ENCODE results near the gene WFDC5. TPM values are rescaled to one million over a fixed set of nuclear protein-coding genes. Genes with fewer than 3 reads are reported as not detected.
"Not testable (repeated sequence)": the region's sequence is repeated elsewhere in the genome, so short reads cannot be mapped to it uniquely, and the experiment has no call there.

Gene WFDC5
- not detected for total RNA-seq

- DNase-seq = peak; percentile 56
Measured at GRCh38 chr20:45114465-45115385, at the start of gene WFDC5. WFDC5 (minus strand) TSS chr20:45115174; CDS start chr20:45115083, 91 bp downstream.

DNA sequence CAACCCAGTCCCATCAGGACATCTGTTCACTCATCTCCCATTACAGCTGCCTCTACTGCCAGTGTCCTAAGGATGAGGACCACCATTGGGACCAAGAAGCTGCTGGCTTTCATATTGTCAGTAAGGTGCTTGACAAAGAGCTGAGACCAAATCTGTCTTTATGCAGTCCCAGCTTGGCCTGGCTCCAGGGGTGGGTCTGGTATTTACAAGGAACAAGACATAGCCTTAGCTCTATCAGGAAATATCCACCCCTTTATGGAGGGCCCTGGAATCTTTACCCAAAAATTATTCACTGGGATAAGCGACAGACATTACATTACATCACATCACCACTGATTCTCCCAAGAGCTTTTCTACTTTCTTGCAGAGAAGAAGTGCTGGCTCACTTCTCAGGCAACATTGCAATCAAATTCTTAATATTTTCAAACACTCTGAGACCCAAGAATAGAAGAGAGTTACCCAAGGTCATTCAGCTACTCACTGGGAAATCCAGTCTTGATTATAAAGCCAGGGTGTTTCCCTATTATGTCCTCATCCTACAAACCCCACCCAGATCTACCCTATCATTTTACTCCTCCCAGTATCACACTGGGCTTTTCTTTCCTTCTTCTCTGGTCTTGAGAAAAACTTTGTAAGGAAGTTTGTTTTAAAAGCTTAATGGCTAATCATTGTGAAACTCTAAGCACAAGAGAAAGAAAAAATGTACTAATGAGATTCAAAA is 48.3 kb upstream of the WFDC5 start:
- no peak for DNase-seq

- peak; percentile 13 for DNase-seq
Measured at GRCh38 chr20:45157962-45158361, 43.0 kb upstream of the WFDC5 start.

- no peak for DNase-seq
Measured at GRCh38 chr20:45156713-45157112, 41.7 kb upstream of the WFDC5 start.

DNA sequence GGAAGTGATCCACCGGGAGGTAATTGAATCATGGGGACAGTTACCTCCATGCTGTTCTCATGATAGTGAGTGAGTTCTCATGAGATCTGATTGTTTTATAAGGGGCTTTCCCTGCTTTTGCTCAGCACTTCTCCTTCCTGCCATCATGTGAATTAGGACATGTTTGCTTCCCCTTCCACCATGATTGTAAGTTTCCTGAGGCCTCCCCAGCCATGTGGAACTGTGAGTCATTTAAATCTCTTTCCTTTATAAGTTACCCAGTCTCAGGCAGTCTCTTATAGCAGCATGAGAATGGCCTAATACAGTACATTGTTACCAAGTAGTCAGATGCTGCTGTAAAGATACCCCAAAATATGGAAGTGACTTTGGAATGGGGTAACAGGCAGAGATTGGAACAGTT is 39.8 kb upstream of the WFDC5 start:
- not testable (repeated sequence) for DNase-seq

GRCh38 chr20:45154183-45154582 is 39.2 kb upstream of the WFDC5 start:
- no peak for DNase-seq

- DNase-seq = no peak
Measured at GRCh38 chr20:45153752-45154151, 38.8 kb upstream of the WFDC5 start.

DNA sequence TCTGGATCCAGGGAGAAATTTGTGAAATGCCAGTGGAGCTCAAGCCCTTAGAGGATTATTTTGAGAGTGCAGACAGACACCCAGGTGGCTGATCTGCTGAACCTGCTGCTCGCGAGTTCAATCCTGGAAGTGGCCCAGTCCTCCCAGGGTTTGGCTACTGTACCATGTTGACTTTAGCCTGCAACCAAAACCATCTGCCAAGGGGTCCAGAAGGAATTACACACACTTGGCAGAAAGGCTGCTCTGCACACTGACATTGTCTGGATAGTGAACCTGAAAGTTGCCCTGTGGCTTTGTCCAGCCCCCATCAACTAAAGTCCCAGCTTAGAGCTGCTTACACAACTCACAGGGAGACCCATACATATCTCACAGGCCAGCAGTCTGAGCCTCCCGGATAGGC is 38.2 kb upstream of the WFDC5 start:
- DNase-seq = no peak

- no peak for DNase-seq
Measured at GRCh38 chr20:45152405-45152804, 37.4 kb upstream of the WFDC5 start.

GRCh38 chr20:45149062-45149461 is 34.1 kb upstream of the WFDC5 start:
- DNase-seq = no peak

DNA sequence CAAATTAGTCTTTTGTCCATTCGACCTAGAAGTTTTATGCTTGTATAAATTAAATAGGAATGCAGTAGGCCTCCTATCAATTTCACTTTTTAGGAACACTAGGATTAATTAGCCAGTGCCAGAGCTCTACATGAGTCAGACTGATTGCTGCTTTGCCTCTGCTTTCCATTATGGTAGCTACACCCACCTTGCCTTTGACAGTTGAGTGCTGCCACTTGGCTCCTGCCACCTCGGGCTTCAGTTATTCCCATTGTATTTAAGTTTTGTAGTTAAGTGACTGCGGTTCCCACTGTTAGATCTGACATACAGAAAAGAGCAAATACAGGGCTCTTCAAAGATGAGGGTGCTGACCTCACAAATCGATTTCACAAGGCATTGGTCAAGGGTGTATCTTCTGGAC is 25.9 kb upstream of the WFDC5 start:
- DNase-seq = no peak

GRCh38 chr20:45139733-45140375 is 24.9 kb upstream of the WFDC5 start:
- DNase-seq = not testable (repeated sequence)

DNA sequence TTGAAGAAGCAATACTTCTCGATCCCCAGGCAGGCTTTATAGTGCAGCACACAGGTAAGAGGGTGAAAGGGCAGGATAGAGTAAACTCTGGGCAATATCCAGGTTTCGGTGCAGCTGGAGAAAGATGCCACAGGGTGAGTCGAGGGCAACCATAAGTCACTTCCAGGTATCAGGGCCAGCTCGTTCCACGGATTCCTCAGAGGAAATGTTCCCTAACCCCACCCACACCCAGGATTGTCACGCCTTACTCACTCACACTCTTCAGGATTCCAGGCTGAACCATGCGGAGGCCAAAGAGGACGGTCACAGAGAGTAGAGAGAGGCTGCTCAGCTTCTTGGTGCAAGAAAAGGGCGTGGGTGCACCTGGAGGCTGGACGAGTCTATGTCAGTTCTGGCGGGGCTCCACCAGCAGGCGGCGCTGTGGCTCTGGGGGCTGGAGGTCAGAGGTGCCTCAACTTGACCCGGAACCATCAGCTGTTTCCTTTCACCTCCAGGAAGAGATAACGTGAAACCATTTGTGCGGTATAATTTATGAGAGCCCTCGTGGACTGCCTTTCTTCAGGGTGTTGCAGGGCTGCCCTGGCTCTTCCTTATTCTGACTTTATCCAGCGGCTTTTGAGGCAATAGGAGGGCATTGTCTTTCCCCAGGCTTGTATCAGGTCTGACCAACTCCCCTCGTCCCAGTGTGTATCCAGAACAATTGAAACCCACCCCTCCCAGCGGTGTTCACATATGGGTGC is 23.8 kb upstream of the WFDC5 start:
- DNase-seq = peak; percentile 2

- DNase-seq = no peak
Measured at GRCh38 chr20:45136911-45137310, 21.9 kb upstream of the WFDC5 start.

- DNase-seq = no peak
Measured at GRCh38 chr20:45128099-45128498, 13.1 kb upstream of the WFDC5 start.

- no peak for DNase-seq
Measured at GRCh38 chr20:45124365-45124764, 9.4 kb upstream of the WFDC5 start, which contains the start of gene WFDC12. WFDC12 (minus strand) TSS chr20:45124465; CDS start chr20:45124447, 18 bp downstream.

- no peak for DNase-seq
Measured at GRCh38 chr20:45121388-45121787, 6.4 kb upstream of the WFDC5 start.

GRCh38 chr20:45119556-45120266 is 4.7 kb upstream of the WFDC5 start:
- DNase-seq = no peak

GRCh38 chr20:45118028-45118427 is 3.1 kb upstream of the WFDC5 start:
- DNase-seq = no peak

GRCh38 chr20:45117581-45117980 is 2.6 kb upstream of the WFDC5 start:
- DNase-seq = no peak

- DNase-seq = no peak
Measured at GRCh38 chr20:45115829-45116228, 855 bp upstream of the WFDC5 start.

Data from tongue (tissue), 2 donors.